Activated naive CD8-positive, alpha-beta T cell (primary cell): ENCODE data around the gene SV2B.

Experiments used
- H3K27ac Mint-ChIP-seq: one replicate; pipeline ENCODE4 v1.8.0; 2021; ENCODE audit warnings: mixed read lengths
- H3K27me3 Mint-ChIP-seq: one replicate; pipeline ENCODE4 v1.8.0; 2021; ENCODE audit warnings: mixed read lengths
- H3K36me3 Mint-ChIP-seq: one replicate; pipeline ENCODE4 v1.8.0; 2021; ENCODE audit warnings: mixed read lengths
- H3K4me1 Mint-ChIP-seq: one replicate; pipeline ENCODE4 v1.8.0; 2021; ENCODE audit warnings: low read depth, mixed read lengths
- H3K4me3 Mint-ChIP-seq: one replicate; pipeline ENCODE4 v1.8.0; 2021; ENCODE audit warnings: mild to moderate bottlenecking, mixed read lengths
- H3K9me3 Mint-ChIP-seq: one replicate; pipeline ENCODE4 v1.8.0; 2021; ENCODE audit warnings: low read depth, mixed read lengths

The SV2B gene

DNA sequence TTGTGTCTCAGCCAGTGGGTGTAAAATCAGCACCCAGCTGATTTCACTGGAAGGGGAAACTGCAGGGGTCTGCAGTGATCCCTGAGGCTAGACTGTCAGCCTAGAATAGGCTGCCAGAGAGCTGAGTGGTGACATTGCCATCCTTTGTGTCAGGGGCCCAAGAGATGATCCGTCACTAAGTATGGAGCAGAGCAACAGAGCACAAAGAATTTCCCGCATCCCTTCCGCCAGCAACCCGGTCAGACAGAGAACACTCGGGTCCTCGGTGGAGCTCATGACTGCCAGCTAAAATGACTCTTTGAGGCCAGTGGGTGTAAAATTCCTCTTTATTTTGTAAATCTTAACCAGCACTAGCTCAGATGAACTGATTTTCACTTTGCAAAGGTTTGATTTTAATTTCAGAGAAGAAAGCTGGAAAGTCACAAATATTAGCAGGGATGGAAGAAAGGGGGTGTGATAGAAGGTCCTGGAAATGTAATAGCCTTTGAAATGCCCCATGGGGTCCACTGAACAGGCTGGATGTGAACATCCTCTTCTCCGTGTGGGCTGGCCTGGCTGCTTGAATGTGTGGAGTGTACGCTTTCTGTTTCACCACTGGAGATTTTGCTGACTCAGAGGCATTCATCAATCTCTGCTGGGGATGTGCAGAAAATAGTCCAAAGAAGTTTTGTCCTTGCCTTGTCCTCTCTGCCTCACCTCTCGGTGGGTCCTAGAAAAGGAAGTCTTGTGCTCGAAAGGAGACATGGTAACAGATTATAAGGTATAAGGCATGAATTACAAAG, 138.8 kb downstream of the SV2B start:
- Mint-ChIP-seq H3K4me3 (no peak overlapping the region), H3K9me3 (no peaks in the 10 kb centered on the region), H3K36me3 (no peaks in the 10 kb centered on the region), H3K27ac (no peak overlapping the region), H3K4me1 (no peaks in the 10 kb centered on the region), H3K27me3 (peaks cover 16% of the 10 kb centered on the region)

DNA sequence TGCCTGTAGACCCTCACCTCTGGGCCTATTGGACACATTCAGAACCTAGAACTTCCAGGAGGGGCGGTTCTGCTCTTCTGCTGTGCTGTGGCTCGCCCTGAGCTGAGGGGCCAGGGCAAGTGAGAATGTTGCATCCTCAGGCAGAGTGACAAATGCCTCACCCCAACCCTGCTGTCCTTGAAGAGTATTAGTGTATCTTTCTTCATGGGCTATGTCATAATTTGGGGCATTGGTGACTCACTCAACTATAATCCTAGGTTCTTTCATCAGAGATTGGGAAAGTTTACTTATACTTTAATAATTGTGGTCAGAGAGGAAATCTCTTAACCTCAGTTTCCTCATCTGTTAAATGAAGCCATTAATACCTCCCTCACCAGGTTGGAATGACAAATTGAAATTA, 143.8 kb downstream of the SV2B start:
- H3K9me3 Mint-ChIP-seq = no peaks in the 10 kb centered on the region
- H3K27me3 Mint-ChIP-seq = peaks cover 5% of the 10 kb centered on the region
- H3K36me3 Mint-ChIP-seq = no peaks in the 10 kb centered on the region
- H3K27ac Mint-ChIP-seq = no peak overlapping the region
- H3K4me3 Mint-ChIP-seq = no peak overlapping the region
- H3K4me1 Mint-ChIP-seq = no peaks in the 10 kb centered on the region

DNA sequence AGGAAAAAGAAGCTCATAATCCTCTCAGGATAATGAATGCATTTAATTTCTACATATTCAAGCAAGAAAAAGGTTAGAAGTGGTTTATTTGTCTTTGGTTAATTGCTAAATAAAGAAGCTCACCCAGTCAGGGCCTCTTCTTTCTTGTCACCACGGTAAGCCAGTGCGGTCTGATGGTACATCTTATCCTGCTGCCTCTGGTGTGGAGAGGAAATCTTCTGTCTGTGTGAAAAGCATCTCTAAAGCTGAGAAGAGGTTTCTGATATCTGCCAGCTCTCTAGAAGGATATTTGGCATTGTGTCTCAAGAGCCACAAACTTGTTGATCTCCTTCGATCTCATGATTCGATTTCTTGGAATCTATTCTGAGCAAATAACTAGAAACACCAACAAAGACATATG, 144.9 kb downstream of the SV2B start:
- Mint-ChIP-seq H3K4me1 (no peaks in the 10 kb centered on the region), H3K27me3 (peaks cover 3% of the 10 kb centered on the region), H3K9me3 (no peaks in the 10 kb centered on the region), H3K4me3 (no peak overlapping the region), H3K36me3 (no peaks in the 10 kb centered on the region), H3K27ac (no peak overlapping the region)

DNA sequence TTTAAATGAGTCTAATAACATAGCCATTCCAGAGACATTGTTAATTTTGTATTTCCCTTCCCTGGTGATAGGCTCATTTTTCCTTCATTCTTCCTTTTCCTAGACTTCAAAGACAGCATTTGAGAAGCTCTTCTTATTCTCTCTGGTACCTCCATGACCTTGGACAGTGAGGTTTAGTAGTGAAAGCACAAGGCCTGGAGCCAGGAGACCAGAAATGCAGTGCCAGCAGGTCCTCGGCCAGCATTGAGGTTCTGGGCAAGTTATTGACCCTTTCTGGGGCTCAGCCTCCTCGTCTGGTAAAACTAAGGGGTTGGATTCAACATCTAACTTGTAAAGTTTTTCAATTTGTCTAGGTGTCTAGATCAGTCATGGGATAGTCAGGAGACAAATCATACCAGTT, 146.9 kb downstream of the SV2B start:
- no peaks in the 10 kb centered on the region for H3K4me1 Mint-ChIP-seq
- no peak overlapping the region for H3K4me3 Mint-ChIP-seq
- peaks cover 5% of the 10 kb centered on the region for H3K27me3 Mint-ChIP-seq
- no peak overlapping the region for H3K27ac Mint-ChIP-seq
- H3K9me3 Mint-ChIP-seq = no peaks in the 10 kb centered on the region
- H3K36me3 Mint-ChIP-seq = no peaks in the 10 kb centered on the region

DNA sequence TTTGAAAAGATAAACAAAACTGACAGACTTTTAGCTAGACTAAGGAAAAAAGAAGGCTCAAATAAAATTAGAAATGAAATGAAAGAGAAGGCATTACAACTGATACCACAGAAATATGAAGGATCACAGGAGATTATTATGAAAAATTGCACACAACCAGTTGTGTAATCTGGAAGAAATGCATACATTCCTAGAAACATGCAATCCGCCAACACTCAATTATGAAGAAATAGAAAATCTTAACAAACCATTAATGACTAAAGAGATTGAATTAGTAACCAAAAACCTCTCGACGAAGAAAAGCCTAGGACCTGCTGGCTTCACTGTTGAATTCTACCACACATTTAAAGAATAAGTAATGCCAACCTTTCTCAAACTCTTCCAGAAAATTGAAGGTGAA, 149.5 kb downstream of the SV2B start:
- peaks cover 5% of the 10 kb centered on the region for H3K4me1 Mint-ChIP-seq
- no peaks in the 10 kb centered on the region for H3K9me3 Mint-ChIP-seq
- no peaks in the 10 kb centered on the region for H3K36me3 Mint-ChIP-seq
- H3K4me3 Mint-ChIP-seq = no peak overlapping the region
- H3K27me3 Mint-ChIP-seq = peaks cover 2% of the 10 kb centered on the region
- no peak overlapping the region for H3K27ac Mint-ChIP-seq

DNA sequence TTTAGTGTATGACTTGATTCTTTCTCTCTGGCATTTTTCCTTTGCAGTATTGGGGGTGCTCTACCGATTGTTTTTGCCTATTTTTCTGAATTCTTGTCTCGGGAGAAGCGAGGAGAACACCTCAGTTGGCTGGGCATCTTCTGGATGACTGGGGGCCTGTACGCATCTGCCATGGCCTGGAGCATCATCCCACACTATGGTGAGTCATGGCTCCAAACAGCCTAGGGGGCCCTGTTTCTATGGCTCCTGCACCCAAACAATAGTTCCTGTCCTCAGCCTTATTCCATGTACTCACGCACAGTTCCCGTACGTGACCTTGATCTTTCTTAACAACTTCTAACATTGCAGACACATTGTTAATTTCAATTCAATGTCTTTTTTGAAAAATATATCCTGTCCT, 152.3 kb downstream of the SV2B start:
- H3K36me3 Mint-ChIP-seq = no peaks in the 10 kb centered on the region
- no peak overlapping the region for H3K4me3 Mint-ChIP-seq
- no peak overlapping the region for H3K27ac Mint-ChIP-seq
- H3K9me3 Mint-ChIP-seq = no peaks in the 10 kb centered on the region
- peaks cover 5% of the 10 kb centered on the region for H3K4me1 Mint-ChIP-seq
- H3K27me3 Mint-ChIP-seq = peaks cover 10% of the 10 kb centered on the region

DNA sequence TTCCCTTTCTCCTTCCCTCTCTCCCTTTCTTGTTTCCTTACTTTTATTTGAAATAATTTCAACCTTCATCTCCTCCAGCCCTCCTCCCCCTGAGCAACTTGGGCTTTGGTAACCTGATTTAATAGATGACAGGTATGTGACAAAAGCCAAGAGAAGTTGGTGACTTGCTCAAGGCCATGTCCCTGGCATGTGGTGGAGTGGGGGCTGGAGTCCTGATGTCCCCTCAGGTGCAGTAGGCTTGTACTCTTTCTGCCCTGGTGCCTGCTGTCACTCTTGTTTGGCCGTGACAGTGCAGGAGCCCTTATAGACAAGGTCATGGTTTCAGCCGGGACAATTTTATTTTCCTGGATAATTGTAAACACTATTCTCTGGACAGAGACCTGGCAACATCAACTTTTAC, 152.7 kb downstream of the SV2B start:
- Mint-ChIP-seq H3K27me3 (peaks cover 10% of the 10 kb centered on the region), H3K4me3 (no peak overlapping the region), H3K4me1 (peaks cover 5% of the 10 kb centered on the region), H3K9me3 (no peaks in the 10 kb centered on the region), H3K27ac (no peak overlapping the region), H3K36me3 (no peaks in the 10 kb centered on the region)

DNA sequence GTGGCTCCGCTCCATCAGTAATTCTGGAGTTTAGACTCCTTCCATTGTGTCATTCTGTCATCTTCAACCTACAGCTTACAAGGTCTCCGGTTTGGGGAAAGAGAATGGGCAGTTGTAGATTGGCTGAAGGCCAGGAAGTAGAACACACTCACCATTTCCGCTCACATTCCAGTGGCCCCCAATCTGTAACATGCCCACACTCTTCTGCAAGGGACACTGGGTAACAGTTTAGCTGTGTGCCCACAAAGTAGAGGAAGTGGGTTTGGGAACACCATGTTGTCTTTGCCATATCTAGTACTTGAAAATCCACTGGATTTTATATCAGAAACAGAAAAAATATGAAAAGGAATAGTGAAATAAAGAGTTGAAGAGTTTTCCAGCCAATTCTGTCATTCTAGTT, 153.5 kb downstream of the SV2B start:
- Mint-ChIP-seq H3K4me3 (no peak overlapping the region), H3K27ac (no peak overlapping the region), H3K4me1 (peaks cover 5% of the 10 kb centered on the region), H3K9me3 (no peaks in the 10 kb centered on the region), H3K36me3 (no peaks in the 10 kb centered on the region), H3K27me3 (peaks cover 10% of the 10 kb centered on the region)

DNA sequence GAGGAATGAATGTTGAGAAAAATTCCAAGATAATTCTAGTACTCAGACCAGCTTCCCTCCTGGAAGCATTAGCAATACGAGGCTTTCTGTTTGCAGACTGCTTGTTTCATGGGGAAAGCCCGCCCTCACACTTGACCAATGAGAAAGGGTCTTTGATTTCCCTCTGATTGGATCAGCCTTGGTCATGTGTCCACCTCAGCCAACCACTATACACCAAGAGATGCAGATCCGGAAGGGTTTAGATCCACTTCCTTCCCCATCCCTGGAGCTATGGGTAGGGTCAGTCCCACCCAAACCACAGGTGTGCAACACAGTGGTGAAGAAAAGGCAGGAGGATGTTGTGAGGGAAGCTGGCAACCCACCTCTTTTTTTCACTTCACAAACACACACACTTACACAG, 154.7 kb downstream of the SV2B start:
- no peaks in the 10 kb centered on the region for H3K36me3 Mint-ChIP-seq
- no peaks in the 10 kb centered on the region for H3K9me3 Mint-ChIP-seq
- peaks cover 5% of the 10 kb centered on the region for H3K4me1 Mint-ChIP-seq
- H3K27me3 Mint-ChIP-seq = peaks cover 12% of the 10 kb centered on the region
- H3K27ac Mint-ChIP-seq = no peak overlapping the region
- H3K4me3 Mint-ChIP-seq = no peak overlapping the region

DNA sequence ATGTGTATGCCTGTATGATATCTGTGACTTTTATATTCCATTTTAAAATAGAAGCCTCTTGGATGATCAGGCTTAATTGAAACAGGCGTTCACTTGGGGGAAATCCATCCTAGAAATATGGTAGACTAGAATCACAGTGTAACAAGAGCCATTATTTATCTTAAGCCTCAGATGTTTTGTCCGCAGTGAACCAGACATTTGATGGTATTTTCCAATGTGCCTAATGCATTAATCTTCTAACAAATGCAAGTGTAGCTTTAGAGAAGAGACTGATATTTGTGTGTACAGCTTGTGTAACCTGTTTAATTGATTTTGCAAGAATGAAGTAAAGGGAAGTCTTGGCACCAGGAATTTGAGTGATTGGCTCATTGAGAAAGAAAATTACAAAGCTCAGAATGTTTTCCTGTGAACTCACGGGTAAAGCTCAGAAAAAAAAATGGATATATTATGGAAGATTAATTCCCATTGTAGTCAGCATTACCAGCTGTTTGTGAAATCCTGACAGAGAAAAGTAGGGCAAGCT, 155.7 kb downstream of the SV2B start:
- Mint-ChIP-seq H3K36me3 (no peaks in the 10 kb centered on the region), H3K4me3 (no peak overlapping the region), H3K27ac (no peak overlapping the region), H3K4me1 (peaks cover 5% of the 10 kb centered on the region), H3K27me3 (peaks cover 15% of the 10 kb centered on the region), H3K9me3 (no peaks in the 10 kb centered on the region)

DNA sequence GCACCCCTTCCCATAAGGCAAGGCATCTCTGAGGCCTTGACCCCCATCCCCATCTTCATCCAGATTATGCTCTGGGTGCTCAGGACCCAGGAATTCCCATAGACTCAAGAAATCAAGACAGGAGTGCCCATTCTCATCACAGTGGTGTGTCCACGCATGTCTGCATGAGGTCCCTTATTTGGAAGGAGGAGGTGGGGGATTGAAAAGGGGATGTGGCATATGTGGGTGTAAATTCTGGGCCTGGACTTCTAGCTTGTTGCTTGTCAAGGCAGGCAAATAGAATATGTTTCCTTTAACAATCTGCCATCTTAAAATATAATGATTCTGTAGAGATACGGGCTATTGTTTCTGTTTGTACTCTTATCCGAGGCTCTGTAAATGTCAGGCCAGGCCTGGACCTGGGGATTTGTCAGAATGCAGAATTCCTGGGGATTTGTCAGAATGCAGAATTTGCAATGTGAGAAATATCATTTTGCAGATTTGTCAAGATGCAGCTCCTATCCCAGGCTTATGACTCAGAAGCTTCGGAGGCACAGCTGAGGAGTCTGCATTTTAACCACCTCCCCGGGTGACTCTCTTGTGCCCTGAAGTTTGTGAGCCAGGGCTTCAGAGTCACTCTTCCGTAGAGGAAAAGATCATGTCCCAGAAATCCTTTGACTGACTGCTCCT, 157.8 kb downstream of the SV2B start:
- no peaks in the 10 kb centered on the region for H3K36me3 Mint-ChIP-seq
- H3K27me3 Mint-ChIP-seq = peaks cover 17% of the 10 kb centered on the region
- peaks cover 5% of the 10 kb centered on the region for H3K4me1 Mint-ChIP-seq
- no peaks in the 10 kb centered on the region for H3K9me3 Mint-ChIP-seq
- H3K27ac Mint-ChIP-seq = no peak overlapping the region
- H3K4me3 Mint-ChIP-seq = no peak overlapping the region

DNA sequence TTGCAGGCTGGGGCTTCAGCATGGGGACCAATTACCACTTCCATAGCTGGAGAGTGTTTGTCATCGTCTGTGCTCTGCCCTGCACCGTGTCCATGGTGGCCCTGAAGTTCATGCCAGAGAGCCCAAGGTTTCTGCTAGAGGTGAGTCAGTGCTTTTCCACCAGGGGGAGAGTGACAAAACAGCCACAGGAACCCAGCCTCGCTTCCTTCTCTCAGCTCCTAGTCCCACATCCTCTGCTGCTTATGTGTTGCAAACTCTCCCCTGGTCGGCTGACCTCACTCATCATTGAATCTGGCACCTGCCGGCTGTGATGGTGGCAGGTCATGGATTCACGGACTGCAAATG, 158.3 kb downstream of the SV2B start:
- H3K27ac Mint-ChIP-seq = no peak overlapping the region
- peaks cover 17% of the 10 kb centered on the region for H3K27me3 Mint-ChIP-seq
- H3K4me1 Mint-ChIP-seq = peaks cover 5% of the 10 kb centered on the region
- H3K4me3 Mint-ChIP-seq = no peak overlapping the region
- H3K36me3 Mint-ChIP-seq = no peaks in the 10 kb centered on the region
- no peaks in the 10 kb centered on the region for H3K9me3 Mint-ChIP-seq

DNA sequence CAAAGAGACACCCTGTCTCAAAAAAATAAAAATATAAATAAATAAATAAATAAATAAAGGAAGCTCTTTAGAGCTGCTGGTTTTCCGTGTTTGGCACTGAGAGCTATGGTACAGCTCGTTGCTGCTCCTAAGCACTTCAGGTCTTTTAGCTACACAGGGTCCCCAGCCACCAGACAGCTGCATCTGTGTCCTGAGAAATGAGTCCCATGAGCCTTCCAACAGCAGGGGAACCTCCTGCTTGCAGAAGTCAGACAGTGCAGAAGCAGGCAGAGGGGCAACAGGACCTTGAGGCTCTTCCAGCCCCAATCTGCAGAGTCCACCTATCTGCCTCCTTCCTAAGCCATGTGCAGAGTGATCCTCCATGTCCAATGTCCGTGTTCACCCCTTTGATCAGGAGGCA, 159.0 kb downstream of the SV2B start:
- Mint-ChIP-seq H3K4me3 (no peak overlapping the region), H3K9me3 (no peaks in the 10 kb centered on the region), H3K4me1 (no peaks in the 10 kb centered on the region), H3K36me3 (no peaks in the 10 kb centered on the region), H3K27ac (no peak overlapping the region), H3K27me3 (peaks cover 17% of the 10 kb centered on the region)

DNA sequence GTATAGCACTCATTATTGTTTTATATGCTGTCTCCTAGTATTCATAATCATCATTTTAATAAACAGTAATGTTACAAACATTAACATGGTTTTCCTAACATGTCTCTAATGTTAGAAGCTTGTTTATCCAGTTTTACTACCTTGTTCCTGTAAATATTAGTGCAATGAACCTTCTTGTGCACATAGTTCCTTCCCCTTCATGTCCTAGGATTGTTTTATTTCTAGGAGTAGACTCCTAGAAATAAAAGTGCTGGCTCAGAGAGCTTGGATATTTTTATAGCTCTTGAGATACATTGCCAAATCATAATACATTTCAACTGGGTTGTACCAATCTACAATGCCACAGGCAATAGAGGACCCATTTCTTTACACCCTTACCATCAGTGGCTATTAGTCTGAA, 161.3 kb downstream of the SV2B start:
- H3K9me3 Mint-ChIP-seq = no peaks in the 10 kb centered on the region
- no peaks in the 10 kb centered on the region for H3K4me1 Mint-ChIP-seq
- H3K36me3 Mint-ChIP-seq = no peaks in the 10 kb centered on the region
- H3K27me3 Mint-ChIP-seq = peaks cover 14% of the 10 kb centered on the region
- H3K27ac Mint-ChIP-seq = no peak overlapping the region
- no peak overlapping the region for H3K4me3 Mint-ChIP-seq

DNA sequence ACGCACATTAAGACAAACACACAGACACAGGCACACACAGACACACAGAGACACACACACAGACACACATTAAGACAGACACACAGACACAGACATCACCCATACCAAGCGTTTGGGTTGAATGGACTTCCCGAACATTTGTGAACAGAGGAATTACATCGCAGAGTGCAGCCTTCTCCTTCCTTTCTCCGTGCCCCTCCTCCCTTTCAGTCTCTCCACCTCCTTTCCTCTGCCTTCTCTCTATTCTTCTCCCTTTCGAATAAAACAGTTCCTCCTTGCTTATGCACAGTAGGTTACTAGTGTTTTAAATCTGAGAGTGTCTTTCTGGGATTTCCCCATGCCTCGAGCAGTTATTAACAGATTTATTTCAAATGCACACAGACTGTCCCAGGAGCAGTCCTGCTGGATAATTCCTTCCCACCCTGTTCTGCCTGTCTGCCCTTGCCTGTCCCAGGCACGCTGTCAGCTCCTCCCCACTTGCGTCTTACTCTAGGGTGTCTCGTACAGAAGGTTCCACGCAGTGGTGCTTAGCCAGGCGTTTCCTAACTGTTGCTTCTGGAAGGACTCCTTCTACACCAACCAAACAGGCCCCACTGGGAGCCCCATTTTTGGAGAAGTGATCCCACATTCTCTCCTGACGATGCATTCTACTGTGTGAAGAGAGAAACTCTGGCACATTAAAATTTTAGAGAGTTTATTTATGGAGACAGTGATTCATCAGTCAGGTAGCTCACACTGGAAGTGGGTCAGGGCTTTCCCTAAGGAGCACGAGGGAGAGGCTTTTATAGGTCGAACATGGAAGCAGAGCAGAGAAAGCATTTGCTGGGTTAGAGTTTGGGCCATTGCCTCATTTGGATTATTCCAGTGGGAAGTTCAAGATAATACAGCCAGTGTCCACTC, 163.8 kb downstream of the SV2B start:
- Mint-ChIP-seq H3K4me1 (no peaks in the 10 kb centered on the region), H3K27me3 (peaks cover 13% of the 10 kb centered on the region), H3K36me3 (no peaks in the 10 kb centered on the region), H3K4me3 (no peak overlapping the region), H3K27ac (no peak overlapping the region), H3K9me3 (no peaks in the 10 kb centered on the region)
